NCI-H2171 (cell line): ENCODE results near the gene RGS13.

ENCODE experiments used
- DNase-seq: peaks from one replicate; lab custom pipeline; 2025; lab: John Stamatoyannopoulos, UW

Gene RGS13

GRCh38 chr1:192635939-192636338 lies at the start of gene RGS13:
Gene RGS13, plus strand, starts transcription at chr1:192636147. Its CDS starts 8,188 bp downstream, at chr1:192644335.
- no peak for DNase-seq

GRCh38 chr1:192587386-192588266 lies 48.3 kb upstream of the RGS13 start:
- no peak for DNase-seq

- no peak for DNase-seq
These were observed 47.4 kb upstream of the RGS13 start for GRCh38 chr1:192588546-192588945.

- DNase-seq = no peak
These were observed 46.1 kb upstream of the RGS13 start for GRCh38 chr1:192589813-192590212.

GRCh38 chr1:192592517-192592916 lies 43.4 kb upstream of the RGS13 start:
- no peak for DNase-seq

- DNase-seq = no peak
These were observed 42.8 kb upstream of the RGS13 start for GRCh38 chr1:192592981-192593708.

GRCh38 chr1:192595299-192595698 lies 40.6 kb upstream of the RGS13 start:
- no peak for DNase-seq

- DNase-seq = no peak
These were observed 37.4 kb upstream of the RGS13 start for GRCh38 chr1:192598589-192598988.

GRCh38 chr1:192600275-192600674 lies 35.7 kb upstream of the RGS13 start:
- no peak for DNase-seq

- no peak for DNase-seq
These were observed 34.8 kb upstream of the RGS13 start for GRCh38 chr1:192601143-192601542.

- DNase-seq = no peak
These were observed 34.4 kb upstream of the RGS13 start for GRCh38 chr1:192601567-192601966.

GRCh38 chr1:192602757-192603156 lies 33.2 kb upstream of the RGS13 start:
- DNase-seq = no peak

- no peak for DNase-seq
These were observed 32.6 kb upstream of the RGS13 start for GRCh38 chr1:192603218-192603787.

- DNase-seq = no peak
These were observed 30.8 kb upstream of the RGS13 start for GRCh38 chr1:192604979-192605620.

GRCh38 chr1:192608671-192609070 lies 27.3 kb upstream of the RGS13 start:
- DNase-seq = no peak

GRCh38 chr1:192609110-192610079 lies 26.6 kb upstream of the RGS13 start:
- DNase-seq = no peak

GRCh38 chr1:192610112-192610889 lies 25.6 kb upstream of the RGS13 start:
- DNase-seq = no peak

- no peak for DNase-seq
These were observed 20.9 kb upstream of the RGS13 start for GRCh38 chr1:192615055-192615454.

- DNase-seq = no peak
These were observed 15.8 kb upstream of the RGS13 start for GRCh38 chr1:192620071-192620635.
